GM18951 (cell line): ENCODE data around the gene MED12L.

Experiments used
- POLR2A ChIP-seq: IDR thresholded peaks from 4 replicates; pipeline ENCODE4 v1.6.1; 2011; ENCODE audit warnings: mild to moderate bottlenecking; ENCODE audit not compliant: insufficient read length, insufficient read depth; ENCODE audit errors: extremely low read depth
- in situ Hi-C: fragments of 300-500 bp; cut with MboI; formaldehyde crosslinking; loops from one replicate; pipeline ENCODE4 v1.12.0; 2022; ENCODE audit warnings: low sequenced_read_pairs, mixed read lengths, inconsistent platforms; ENCODE audit not compliant: unreplicated experiment

MED12L gene

DNA sequence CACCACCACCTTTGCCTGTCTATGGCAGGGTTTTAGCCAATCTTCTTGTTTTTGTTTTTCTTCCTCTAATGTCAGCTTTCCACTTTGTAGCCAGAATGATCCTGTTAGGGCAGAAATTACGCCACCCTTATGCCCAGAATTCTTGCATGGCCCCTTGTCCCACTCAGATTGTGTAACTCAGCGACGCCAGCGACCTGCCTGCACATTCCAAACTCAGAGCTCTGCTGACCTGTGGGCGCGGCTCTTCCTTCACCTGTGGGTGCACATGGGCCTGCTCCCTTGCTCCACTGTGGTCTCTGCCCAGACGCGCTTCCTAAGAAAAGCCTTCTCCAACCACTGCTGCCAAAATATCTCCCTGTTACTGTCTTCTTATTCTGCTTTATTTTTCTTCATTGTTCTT is 45.0 kb downstream of the MED12L start:
- in situ Hi-C loops: no loop called here
- no peak for TF ChIP-seq POLR2A

DNA sequence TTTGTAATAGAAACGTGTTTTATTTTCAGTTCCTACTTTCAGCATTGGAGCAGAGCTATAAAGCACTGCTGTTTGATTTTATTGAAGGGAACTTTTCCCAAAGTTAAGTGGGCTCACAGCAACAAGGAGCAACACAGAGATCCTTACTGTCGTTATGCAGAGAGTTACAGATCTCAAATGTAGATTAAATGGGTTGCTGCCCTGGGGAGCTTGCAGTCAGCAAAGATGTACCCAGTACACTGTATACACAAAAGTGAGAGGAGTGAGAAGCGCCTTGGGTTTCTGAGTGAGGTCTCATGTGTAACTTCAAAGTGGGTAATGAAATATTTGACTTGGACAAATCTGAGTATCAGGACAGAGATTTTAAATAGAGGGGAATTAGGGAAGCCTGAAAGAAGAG is 47.7 kb downstream of the MED12L start:
- in situ Hi-C loops: no loop called here
- TF ChIP-seq POLR2A: no peak

DNA sequence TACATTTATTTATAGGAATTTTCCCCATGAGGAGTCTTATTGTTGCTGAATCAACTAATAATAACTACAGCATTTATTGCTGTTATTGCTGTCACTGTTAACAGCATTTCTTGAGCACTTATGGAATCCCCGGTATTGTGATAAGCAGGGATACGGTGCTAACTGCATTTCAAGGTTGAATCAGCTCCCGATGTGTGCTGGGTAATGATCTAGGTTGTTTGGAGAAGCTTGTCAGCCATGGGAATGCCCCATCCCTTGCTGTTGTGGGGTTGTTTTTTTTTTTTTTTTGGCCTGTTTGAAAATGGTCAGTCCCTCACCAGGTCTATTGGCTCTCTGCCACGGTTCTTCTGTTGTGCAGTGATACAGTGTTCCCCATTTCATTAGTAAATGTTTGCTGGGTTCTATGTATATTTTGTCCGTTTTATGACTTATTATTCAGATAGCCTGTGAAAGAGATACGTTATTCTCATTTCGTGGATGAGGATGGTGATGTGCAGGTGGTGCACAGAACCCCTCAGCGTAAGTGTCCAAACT is 48.5 kb downstream of the MED12L start:
- in situ Hi-C loops: no loop called here
- no peak for TF ChIP-seq POLR2A

DNA sequence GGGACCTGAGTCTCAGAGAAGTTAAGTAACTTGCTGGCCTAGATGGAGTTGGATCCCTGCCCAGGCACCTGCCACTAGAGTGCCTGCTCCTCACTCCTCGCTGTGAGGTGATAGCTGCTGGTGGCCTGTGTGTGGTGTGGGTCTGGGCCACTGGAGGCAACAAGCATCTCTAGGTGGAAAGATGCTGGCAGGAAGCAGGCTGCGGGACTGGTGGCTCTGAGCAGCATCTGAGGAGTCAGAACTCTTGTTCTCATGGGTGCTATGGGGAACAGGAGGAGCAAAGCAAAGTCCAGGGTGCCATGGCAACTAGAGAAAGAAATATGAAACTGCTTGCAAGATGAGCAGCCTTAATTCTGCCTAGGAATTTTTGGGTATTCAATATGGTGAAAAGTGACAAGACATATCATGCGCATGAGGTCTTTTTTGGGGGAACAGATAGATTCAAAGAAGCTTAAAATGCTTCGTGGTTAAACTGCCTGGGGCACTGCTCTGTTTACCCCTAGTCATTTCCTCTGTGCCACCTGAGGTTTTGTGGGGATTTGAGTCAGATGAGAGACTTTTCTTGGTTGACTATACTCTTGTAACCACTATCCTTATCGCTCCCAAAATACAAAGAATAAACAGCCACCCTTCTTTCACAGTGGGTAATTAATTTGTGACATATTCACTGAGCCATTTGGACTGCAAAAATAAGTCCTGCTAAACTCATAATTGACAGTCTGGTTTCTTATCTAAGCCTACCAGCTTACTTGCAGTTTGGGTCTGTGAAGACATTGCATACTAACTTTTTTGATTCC is 50.3 kb downstream of the MED12L start:
- in situ Hi-C loops: no loop called here
- no peak for TF ChIP-seq POLR2A

DNA sequence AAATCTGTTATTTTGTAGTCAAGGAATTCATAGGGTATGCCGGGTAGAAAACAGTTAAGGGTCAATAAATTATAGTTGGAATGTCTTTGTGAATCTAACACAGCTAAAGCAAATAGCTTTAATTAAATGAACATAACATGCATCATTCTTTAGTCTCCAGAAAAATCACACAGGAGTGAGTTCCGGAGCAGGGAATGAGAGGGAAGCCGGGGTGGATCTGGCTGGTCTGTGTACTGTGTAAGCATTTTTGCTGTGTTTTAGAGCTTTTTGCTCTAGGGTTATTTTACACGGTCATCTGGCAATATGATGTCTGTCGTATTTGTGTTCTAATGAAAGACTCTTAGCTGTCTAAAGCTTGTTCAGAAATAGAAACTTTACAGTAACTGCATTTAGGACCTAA is 57.5 kb downstream of the MED12L start:
- in situ Hi-C loops: no loop called here
- TF ChIP-seq POLR2A: no peak

DNA sequence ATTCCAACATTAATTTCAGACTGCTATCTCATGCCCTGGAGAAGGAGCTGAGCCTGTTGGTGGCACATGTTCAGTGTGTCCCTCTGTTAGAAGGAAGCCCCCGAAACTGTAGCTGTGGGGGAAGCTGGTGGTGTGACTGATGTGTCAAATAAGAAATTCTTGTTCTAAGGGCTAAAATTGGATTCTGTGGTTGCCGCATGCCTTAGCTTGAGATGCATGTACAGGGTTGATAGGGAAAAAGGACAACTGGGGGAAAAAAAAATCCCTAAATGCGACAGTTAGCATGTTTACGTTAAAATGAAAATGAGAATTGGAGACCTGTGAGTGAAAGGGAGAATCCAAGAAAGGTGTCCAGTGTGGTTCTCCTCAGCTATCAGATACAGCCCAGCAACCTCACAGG is 58.6 kb downstream of the MED12L start:
- in situ Hi-C loops: no loop called here
- TF ChIP-seq POLR2A: no peak

DNA sequence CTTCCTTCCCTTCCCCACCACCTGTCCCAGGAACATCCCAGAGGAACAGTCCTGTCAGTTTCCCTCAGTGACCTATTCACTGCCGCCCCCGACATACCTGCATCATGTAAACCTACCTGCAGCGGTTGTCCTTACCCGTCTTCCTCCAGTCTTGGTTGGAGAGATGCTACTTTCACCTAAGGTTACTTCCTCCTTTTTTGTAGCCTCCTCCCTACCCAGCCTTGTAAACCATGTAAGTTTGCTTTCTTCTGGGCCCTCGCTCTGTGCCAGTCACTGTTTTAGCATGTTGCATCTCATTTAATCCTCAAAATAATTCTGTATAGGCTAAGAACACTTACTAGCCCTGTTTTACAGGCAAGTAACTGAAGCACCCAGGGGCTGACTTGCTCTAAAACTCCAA is 59.3 kb downstream of the MED12L start:
- in situ Hi-C loops: no loop called here
- TF ChIP-seq POLR2A: no peak

DNA sequence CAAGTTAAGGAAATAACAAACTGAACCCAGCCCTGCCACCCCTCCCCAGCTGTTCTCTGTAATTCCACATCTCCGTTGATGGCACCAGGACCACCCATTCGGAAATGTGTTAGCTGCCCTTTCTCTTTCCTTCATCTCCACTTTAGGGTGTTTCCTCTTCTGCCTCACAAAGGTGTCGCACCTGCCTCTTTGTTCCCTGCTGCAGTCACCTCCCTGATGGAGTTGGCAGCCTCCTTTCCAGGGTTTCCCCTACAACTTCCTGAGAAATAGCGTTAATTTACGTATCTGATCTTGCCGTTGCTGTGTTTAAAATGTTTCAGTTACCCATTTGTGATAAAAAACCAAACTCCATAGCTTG is 60.2 kb downstream of the MED12L start:
- in situ Hi-C loops: no loop called here

DNA sequence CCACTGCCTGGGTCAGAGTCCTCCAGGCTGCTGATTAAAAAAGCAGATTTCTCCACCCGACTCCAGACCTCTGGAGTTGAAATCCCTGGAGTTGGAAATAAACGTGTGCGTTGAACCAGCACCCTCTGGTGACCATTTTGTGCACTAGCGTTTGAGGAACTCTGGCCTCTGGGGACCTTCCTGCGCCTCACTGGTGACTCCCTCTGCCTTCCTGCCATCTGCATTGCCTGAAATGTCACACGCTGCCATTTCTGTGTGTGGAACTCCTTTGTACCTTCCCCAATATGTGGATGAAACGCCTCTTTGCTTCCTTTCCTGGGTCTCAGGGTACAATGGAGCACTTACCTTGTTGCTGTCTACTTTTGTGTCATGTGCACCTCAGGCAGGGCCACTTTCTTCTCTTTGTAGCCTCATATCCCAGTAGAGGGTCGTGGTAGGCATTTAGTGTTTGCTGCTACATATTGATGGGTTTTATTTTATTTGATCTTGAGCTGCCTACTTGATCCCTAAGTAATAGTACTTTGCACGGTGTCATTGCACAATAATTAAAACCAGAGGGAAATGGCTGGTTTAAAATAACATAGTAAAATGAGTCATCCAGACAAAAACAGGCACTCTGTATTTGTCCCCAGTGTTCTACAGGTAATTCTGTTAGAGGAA is 60.7 kb downstream of the MED12L start:
- in situ Hi-C loops: no loop called here

More for the DNA sequence above, 60.2 kb downstream of the MED12L start:
- TF ChIP-seq POLR2A: no peak

DNA sequence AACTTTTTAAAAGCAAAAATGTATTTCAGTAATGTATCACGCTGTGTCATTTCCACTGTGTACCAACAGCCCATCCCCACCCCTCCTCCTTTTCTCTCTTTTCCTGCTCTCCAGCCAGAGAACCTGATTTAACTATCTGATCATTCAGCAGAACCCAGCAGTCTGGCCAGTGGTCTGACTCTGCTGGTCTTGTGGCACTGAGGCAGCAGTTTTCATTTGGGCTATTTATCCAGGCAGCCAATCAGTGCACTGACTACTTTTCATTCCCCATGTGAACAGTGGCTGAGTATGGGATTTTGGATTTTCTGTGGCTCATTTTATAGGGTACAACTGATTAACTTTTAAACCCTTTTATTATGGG is 61.2 kb downstream of the MED12L start:
- in situ Hi-C loops: no loop called here
- TF ChIP-seq POLR2A: no peak

More for the DNA sequence above, 60.7 kb downstream of the MED12L start:
- no peak for TF ChIP-seq POLR2A

DNA sequence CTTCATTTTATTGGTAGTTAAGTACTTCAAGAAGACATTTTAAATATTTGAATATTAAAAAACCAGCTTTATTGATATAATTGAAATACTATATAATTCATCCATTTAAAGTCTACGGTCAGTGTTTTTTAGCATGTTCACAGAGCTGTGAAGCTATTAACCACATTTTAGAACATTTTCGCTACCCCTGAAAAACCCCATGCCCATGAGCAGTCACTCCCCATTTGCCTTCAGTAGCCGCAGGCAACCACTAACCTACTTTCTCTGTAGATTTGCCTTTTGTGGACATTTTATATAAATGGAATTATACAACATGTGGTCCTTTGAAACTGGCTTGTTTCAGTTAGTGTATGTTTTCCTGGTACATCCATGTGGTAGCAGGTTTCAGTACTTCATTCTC is 61.8 kb downstream of the MED12L start:
- in situ Hi-C loops: no loop called here
- no peak for TF ChIP-seq POLR2A

DNA sequence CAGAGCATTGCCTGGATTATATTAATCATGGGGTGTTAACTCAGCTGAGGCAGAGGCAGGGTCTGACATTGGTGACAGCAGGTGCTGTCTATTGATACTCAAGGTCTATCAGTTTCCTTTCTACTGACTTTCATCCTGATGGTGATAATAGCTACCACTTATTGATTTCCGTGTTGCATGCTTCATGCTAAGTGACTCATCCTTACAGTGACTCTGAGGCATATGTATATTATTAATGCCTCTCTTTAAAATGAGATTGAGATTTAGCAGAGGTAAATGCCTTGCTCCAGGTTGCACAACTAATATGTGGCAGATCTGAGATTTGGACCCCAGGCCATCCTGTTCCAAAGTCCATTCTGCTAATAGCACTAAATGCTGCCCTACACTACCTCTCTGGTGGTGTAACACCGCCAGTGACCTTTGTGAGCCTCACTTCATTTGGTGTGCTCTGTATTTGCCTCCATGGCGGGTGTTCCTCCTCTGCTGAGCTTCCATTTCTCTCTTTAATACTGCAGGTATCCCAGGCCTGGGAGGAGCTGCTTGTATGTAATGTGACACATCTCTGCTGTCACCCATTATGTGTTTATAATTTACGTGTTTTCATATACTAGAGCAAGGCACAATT is 67.1 kb downstream of the MED12L start:
- no peak for TF ChIP-seq POLR2A
- in situ Hi-C loops: no loop called here

DNA sequence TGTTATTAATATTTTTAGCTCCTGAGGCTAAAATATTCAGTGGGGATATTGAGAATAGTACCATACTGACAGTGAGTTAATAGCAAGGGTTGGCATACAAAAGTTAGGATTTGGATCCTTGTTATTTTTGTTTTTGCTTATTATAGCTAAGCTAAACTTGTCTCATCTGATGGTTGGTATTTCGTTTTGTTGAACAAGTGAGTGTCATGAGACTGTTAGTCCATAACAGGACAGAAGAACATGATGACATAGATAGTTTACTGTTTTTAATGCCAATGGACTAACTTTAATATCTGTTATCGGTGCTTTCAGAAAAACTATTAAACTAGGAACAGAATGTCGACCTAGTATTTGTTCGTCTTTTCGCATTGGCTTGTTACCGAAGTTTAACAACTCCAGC is 69.1 kb downstream of the MED12L start:
- in situ Hi-C loops: no loop called here

More for the DNA sequence above, 69.1 kb downstream of the MED12L start:
- no peak for TF ChIP-seq POLR2A
